HG02970 (cell line): Measurements from ENCODE around the gene TCFL5.

ENCODE experiments used
- ATAC-seq: cut with Tn5 transposase; IDR thresholded peaks from one replicate; pipeline ENCODE4 v1.9.1; 2021; ENCODE audit warnings: mild to moderate bottlenecking, moderate library complexity, moderate number of reproducible peaks; ENCODE audit not compliant: unreplicated experiment, low FRiP score

The TCFL5 gene

GRCh38 chr20:62897666-62898065, 36.0 kb upstream of the TCFL5 start:
- no peak for ATAC-seq

- no peak for ATAC-seq
Measured at GRCh38 chr20:62896526-62896925, 34.9 kb upstream of the TCFL5 start.

- ATAC-seq, result no peak
Measured at GRCh38 chr20:62895539-62895938, 33.9 kb upstream of the TCFL5 start.

- ATAC-seq, result no peak
Measured at GRCh38 chr20:62894261-62894660, 32.6 kb upstream of the TCFL5 start.

GRCh38 chr20:62893700-62894099, 32.1 kb upstream of the TCFL5 start:
- no peak for ATAC-seq

GRCh38 chr20:62892348-62893304, 31.0 kb upstream of the TCFL5 start:
- ATAC-seq, result no peak

- ATAC-seq, result no peak
Measured at GRCh38 chr20:62891111-62891510, 29.5 kb upstream of the TCFL5 start.

GRCh38 chr20:62890444-62890843, 28.8 kb upstream of the TCFL5 start:
- no peak for ATAC-seq

- ATAC-seq, result no peak
Measured at GRCh38 chr20:62889871-62890270, 28.2 kb upstream of the TCFL5 start.

- ATAC-seq, result no peak
Measured at GRCh38 chr20:62889411-62889810, 27.8 kb upstream of the TCFL5 start.

GRCh38 chr20:62888910-62889309, 27.3 kb upstream of the TCFL5 start:
- no peak for ATAC-seq

GRCh38 chr20:62888406-62888805, 26.8 kb upstream of the TCFL5 start:
- ATAC-seq, result no peak

- no peak for ATAC-seq
Measured at GRCh38 chr20:62887860-62888239, 26.2 kb upstream of the TCFL5 start.

GRCh38 chr20:62887152-62887859, 25.7 kb upstream of the TCFL5 start:
- ATAC-seq, result no peak

- no peak for ATAC-seq
Measured at GRCh38 chr20:62886709-62887058, 25.1 kb upstream of the TCFL5 start.

GRCh38 chr20:62885896-62886708, 24.5 kb upstream of the TCFL5 start:
- no peak for ATAC-seq

- ATAC-seq, result no peak
Measured at GRCh38 chr20:62885046-62885895, 23.6 kb upstream of the TCFL5 start.

- ATAC-seq, result no peak
Measured at GRCh38 chr20:62884556-62884955, 22.9 kb upstream of the TCFL5 start.

- ATAC-seq, result no peak
Measured at GRCh38 chr20:62882426-62882825, 20.8 kb upstream of the TCFL5 start.
